ENCODE measurements around the gene SLC22A17.
"Not testable (repeated sequence)": the region's sequence is repeated elsewhere in the genome, so short reads cannot be mapped to it uniquely, and the experiment has no call there.

The SLC22A17 gene

GRCh38 chr14:23335623-23336022 lies 17.1 kb downstream of the SLC22A17 start:
- no peak for DNase-seq

GRCh38 chr14:23327947-23328744 lies 24.5 kb downstream of the SLC22A17 start:
- DNase-seq: peak in 4 of 5 experiments; percentile 38 to 66 (median 48)

GRCh38 chr14:23326491-23327332 lies 26.0 kb downstream of the SLC22A17 start:
- no peak for DNase-seq

GRCh38 chr14:23325746-23326145 lies 26.9 kb downstream of the SLC22A17 start:
- not testable (repeated sequence) for DNase-seq

- DNase-seq: no peak
Measured at GRCh38 chr14:23324993-23325392, 27.7 kb downstream of the SLC22A17 start.

GRCh38 chr14:23324455-23324846 lies 28.2 kb downstream of the SLC22A17 start:
- DNase-seq: no peak

GRCh38 chr14:23323838-23324454 lies 28.7 kb downstream of the SLC22A17 start:
- DNase-seq: no peak

- DNase-seq: no peak
Measured at GRCh38 chr14:23322568-23323517, 29.8 kb downstream of the SLC22A17 start.

- peak in 4 of 5 experiments; percentile 20 to 79 (median 40) for DNase-seq
Measured at GRCh38 chr14:23321572-23322547, 30.8 kb downstream of the SLC22A17 start.

GRCh38 chr14:23320584-23321571 lies 31.8 kb downstream of the SLC22A17 start, which contains the start of gene PABPN1:
TSS of gene PABPN1 (plus strand) at chr14:23321457. CDS start at chr14:23321470, 13 bp downstream.
- peak; percentile 92 to 100 (median 96) for DNase-seq

- no peak for DNase-seq
Measured at GRCh38 chr14:23319746-23320583, 32.7 kb downstream of the SLC22A17 start.

GRCh38 chr14:23316300-23316699 lies 36.4 kb downstream of the SLC22A17 start:
- no peak for DNase-seq

- no peak for DNase-seq
Measured at GRCh38 chr14:23310546-23310945, 42.1 kb downstream of the SLC22A17 start.

GRCh38 chr14:23308721-23309445 lies 43.8 kb downstream of the SLC22A17 start:
- DNase-seq: no peak

GRCh38 chr14:23307687-23308644 lies 44.7 kb downstream of the SLC22A17 start:
- DNase-seq: no peak

GRCh38 chr14:23307146-23307530 lies 45.5 kb downstream of the SLC22A17 start:
- no peak for DNase-seq
